Astrocyte of the hippocampus (primary cell): ENCODE measurements around the gene LAMP1.
A peak's percentile ranks its signal among the peaks of the same experiment; 100 is the strongest.
"Not testable (repeated sequence)": the region's sequence is repeated elsewhere in the genome, so short reads cannot be mapped to it uniquely, and the experiment has no call there.

Experiments used
- DNase-seq: peaks from one replicate; pipeline ENCODE4 v3.0.0; 2011; ENCODE audit warnings: low read depth, low spot score

LAMP1 gene

DNA sequence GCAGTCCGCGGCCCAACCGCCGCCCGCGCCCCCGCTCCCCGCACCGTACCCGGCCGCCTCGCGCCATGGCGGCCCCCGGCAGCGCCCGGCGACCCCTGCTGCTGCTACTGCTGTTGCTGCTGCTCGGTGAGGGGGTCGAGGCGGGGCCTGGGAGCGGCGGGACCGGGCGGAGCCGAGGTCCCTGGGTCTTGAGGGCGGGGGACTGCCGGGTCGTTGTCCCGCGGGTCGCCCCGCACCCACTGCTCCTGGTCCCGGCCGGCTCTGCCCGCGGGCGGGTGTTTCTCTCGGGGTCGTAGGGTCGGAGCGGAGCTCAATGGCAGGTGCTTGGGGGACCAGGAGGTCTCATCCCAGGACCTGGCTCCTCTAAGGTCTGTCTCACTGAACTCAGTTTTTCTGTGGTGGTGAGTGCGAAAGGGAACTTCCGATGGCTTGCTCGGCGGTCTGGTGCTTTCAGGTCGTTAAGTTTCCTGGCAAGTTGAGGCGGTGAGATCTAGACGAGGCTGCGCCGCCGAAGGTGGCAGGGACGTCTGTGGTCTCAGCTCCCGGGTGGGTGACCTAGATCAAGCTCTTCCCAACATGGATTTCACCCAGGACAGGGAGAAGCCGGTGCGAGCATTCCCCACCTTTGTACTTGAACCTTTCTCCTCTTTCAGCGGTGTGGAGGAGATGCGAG, 467 bp downstream of the LAMP1 start:
- peak; percentile 44 for DNase-seq

DNA sequence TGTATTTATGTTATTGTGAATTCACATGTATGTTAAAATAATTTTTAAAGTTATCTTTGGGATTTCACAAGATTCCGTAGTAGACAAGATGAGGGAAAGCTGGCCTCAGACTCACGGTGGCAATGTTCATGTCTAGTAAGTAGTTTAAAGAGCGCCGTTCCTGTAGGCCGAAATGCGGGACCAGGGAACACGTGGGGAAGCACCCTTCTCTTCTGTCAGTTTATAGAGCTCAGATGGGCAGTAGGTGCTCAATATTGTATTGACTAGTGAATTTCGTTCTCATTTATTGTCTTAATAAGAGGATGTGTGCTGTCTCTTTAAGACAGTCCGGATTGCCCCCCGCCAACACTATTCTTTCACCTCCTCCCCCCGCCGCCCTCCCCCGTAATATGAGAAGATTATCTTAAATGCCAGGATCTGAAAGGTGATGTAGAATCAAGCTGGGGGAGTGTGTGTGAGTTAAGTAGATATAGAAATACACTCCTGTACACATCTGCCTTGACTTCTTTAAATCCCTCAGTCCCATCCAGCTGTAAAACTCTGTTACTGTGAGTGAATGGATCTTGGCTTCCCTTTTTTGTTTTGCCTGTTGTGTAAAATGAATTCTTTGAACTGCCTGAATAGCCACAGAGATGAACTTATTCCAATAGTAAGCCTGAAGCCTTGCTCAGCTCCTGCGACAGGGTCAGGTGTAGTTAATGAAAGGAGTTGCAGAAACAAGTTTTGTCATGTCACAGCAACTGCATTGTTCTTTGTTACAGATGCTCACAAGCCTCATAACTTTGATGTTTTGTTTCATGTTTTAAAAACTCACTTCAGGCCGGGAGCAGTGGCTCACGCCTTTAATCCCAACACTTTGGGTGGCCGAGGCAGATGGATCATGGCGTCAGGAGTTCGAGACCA, 1.3 kb downstream of the LAMP1 start:
- peak; percentile 21 for DNase-seq

DNA sequence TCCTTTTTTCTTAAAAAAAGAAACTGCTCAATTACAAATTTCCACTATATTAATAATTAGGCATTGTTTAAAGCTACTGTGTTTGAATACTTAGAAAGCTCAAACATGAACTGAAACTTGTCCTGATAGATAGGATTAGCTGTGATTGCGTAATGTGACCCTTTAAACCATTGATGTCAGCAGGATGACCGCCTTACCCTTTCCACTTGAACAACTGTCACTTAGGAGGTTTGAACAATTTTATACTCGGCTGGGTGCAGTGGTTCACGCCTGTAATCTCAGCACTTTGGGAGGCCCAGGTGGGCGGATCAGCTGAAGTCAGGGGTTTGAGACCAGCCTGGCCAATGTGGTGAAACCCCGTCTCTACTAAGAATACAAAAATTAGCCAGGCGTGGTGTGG, 2.9 kb downstream of the LAMP1 start:
- no peak for DNase-seq

DNA sequence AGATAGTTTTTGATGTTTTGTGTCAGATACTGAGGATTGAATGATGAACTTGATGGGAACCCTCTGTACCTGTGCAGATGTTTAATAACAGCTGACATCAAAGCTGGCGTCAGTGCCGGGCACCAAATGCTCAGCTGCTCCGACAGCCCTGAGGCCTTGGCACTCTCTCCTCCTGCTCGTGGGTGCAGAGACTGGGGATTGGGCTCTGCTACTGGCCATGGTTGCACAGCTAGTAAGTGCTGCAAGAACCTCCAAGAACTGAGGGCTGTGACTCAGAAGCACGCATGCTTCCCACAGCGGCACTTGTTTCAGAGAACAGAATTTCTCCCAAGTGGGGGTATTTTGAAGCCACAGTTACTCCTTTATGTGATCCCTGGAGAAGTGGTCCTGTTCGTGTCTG, 5.9 kb downstream of the LAMP1 start:
- no peak for DNase-seq

DNA sequence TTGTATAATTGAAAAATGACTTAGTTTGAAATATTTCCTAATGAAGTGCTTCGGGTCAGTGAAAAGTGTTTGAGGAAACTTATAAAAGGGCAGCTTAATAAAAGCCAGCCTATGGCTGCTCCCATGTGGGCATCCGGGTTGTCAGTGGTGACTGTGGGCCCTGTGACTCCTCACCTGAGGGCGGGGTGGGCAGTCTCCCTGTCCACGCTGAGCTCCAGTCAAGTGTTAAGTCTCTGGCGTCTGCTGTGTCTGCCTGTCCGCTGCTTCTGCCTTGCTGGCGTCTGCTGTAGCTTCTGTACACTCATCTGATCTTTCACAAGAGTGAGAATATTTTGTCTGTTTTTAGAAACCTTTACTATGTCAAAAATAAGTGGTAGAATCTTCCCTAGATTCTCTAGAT, 7.1 kb downstream of the LAMP1 start:
- no peak for DNase-seq

DNA sequence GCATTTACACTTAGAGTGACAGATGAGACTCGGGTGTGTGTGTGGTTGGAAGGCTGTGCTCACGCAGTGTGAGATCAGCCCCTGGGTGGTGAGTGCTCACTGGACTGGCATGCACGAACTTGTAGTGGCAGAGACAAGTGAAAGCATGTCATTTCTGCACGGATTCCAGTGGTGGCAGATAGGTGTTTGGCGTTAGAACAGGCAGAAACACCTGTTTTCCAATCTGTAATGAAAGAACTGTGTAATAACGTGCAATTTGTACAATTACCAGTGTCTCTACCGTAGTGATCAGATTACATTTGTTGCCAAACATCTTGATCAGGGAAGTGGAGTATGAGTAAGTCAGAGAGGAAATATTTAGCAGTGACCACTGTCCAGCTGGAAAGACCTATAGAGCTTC, 8.2 kb downstream of the LAMP1 start:
- DNase-seq = peak; percentile 82

DNA sequence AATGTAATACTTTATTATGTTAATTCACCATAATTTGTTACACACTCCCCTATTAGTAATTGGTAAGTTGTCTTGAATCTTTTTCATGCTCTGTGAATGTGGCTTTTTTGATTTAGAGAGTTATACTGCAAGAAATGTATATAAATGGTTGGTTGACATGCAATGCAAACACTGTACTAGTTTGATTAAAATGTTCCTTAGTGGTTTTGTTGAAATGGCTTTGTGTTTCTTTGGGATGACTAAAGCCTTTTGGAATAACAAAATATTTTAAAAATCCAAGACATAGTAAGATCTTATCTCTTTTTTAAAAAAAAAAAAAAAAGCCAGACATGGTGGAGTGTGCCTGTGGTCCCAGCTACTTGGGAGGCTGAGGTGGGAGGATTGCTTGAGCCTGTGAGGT, 10.5 kb downstream of the LAMP1 start:
- DNase-seq = no peak

DNA sequence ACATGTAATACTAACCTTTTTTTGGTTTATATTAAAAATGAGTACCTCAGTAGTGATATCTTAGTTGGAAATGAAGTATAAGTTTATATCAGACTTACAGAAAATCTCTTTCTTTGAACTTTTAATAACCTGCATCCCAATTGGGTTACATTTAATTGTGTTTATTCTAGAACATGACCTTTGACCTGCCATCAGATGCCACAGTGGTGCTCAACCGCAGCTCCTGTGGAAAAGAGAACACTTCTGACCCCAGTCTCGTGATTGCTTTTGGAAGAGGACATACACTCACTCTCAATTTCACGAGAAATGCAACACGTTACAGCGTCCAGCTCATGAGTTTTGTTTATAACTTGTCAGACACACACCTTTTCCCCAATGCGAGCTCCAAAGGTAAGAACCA, 12.4 kb downstream of the LAMP1 start:
- DNase-seq = no peak

DNA sequence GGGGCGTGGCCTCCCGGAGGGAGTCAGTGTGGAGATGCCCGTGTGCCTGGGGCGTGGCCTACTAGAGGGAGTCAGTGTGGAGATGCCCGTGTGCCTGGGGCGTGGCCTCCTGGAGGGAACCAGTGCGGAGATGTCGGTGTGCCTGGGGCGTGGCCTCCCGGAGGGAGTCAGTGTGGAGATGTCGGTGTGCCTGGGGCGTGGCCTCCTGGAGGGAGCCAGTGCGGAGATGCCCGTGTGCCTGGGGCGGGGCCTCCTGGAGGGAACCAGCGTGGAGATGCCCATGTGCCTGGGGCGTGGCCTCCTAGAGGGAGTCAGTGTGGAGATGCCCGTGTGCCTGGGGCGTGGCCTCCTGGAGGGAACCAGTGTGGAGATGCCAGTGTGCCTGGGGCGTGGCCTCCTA, 17.1 kb downstream of the LAMP1 start:
- not testable (repeated sequence) for DNase-seq

DNA sequence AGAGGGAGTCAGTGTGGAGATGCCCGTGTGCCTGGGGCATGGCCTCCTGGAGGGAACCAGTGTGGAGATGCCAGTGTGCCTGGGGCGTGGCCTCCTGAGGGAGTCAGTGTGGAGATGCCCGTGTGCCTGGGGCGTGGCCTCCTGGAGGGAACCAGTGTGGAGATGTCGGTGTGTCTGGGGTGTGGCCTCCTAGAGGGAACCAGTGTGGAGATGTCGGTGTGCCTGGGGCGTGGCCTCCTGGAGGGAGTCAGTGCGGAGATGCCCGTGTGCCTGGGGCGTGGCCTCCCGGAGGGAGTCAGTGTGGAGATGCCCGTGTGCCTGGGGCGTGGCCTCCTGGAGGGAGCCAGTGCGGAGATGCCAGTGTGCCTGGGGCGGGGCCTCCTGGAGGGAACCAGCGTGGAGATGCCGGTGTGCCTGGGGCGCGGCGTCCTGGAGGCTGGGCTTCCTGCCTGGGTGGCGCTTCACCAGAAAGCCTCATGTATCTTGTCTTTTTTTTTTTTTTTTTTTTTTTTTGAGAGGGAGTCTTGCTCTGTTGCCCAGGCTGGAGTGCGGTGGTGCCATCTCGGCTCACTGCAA, 17.9 kb downstream of the LAMP1 start:
- not testable (repeated sequence) for DNase-seq

DNA sequence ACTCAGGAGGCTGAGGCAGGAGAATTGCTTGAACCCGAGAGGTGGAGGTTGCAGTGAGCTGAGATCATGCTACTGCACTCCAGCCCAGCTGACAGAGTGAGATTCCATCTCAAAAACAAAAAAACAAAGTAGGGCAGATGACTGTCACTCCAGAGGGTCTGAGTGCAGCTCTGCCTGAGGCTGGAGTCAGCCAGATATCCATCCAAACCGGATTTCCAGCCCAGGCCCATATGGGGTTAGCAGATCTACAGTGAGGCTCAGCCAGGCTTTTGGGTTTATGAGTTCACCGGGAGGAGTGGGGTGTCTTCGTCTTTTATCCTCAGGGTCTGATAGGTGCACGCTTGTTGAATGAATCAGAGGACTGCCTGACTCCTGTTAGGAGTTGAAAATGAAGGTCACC, 19.0 kb downstream of the LAMP1 start:
- DNase-seq = no peak

DNA sequence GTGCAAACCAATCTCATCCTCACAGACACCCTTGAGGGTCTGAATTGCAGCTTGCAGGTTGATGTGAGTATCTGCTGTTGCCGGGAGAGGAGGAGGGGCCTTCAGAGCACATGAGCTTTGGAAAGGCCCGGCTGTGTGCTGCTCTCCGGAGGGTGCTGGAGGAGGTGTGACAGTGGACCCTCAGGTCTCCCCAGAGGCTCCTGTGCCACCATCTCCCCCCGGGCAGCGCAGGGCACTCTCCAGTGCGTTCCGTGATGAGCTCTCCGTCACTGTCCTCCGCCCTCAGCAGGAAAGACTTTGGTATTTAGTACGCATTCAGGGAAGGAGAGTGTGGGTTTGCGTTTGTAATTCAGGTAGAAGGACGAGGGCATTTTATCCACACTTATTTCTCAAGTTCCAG, 20.0 kb downstream of the LAMP1 start:
- DNase-seq = no peak

DNA sequence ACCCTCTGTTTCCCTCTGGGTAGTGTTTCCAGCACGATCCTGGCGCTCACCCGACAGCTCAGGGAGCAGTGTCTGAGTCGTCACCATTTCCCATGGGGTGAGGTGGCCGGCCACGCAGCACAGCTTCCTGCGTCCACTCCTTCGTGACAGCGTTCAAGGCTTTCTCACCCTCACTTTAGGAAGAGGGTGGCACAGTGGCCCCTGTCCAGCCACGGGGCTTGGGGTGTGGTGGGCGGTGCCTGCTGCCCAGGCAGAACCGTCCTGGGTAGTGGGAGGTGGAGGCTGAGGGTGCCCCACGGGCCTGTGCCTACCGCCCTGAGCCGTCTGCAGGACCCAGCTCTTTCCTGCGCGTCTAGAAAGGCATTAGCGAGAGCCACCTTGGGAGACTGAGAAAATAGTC, 21.9 kb downstream of the LAMP1 start:
- no peak for DNase-seq

DNA sequence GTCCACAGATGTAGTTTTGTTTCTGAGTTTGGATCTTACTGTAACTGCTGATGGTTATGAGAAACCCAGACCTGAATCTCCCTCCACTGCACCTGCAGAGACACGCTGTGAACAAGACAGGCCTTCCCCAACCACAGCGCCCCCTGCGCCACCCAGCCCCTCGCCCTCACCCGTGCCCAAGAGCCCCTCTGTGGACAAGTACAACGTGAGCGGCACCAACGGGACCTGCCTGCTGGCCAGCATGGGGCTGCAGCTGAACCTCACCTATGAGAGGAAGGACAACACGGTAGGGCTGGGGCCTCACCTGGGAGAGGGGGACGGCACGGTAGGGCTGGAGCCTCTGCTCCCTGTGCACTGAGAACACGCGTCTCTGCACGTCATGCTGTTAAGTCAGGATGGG, 22.3 kb downstream of the LAMP1 start:
- no peak for DNase-seq

DNA sequence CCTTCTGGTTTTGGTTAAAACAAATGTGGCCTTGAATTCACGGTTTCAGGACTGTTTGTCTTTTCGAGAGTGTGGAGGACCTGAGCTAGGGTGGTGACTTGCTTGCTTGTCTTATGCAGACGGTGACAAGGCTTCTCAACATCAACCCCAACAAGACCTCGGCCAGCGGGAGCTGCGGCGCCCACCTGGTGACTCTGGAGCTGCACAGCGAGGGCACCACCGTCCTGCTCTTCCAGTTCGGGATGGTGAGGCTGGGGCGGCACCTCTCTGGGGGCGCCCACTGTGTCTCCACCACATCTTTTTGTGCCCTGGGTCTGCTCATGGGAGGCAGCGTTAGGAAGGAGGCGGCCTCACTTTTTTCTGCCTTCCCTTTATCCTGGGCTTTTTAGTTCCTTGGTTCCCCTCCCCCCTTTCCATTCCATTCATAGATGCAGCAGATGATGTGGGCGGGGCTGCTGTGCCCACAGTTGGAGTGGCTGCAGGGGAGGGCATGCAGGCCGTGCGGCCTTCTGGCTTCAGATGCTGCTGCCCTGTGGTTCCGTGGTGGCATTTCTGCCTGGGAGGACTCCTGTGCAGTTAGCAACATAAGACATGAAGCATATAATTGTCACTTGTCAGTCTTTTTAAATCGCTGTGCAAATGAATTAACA, 23.3 kb downstream of the LAMP1 start:
- DNase-seq = peak; percentile 20

DNA sequence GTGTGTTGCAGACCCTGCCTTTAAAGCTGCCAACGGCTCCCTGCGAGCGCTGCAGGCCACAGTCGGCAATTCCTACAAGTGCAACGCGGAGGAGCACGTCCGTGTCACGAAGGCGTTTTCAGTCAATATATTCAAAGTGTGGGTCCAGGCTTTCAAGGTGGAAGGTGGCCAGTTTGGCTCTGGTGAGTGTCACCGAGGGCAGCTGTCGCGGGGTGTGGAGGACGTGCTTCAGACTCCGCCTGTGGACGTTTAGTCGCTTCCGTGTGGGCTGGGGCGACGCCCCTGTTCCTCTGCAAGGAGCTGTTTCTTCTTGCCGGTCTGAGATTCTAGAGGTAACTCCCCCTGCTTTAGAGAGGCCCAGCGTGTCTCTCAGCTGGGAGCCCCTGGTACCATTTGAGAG, 24.5 kb downstream of the LAMP1 start:
- no peak for DNase-seq

DNA sequence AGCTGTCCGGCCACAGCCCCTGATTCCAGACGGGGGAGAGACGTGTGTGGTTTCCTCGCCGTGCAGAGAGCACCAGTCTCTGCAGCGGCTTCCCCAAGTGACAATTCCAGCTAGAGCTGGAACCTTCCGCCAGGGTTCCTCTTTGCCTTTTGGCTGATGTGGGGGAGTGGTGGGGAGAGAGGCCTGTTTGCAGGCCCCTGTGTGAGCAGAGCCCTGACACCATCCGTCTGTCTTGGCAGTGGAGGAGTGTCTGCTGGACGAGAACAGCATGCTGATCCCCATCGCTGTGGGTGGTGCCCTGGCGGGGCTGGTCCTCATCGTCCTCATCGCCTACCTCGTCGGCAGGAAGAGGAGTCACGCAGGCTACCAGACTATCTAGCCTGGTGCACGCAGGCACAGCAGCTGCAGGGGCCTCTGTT, 25.0 kb downstream of the LAMP1 start:
- no peak for DNase-seq

DNA sequence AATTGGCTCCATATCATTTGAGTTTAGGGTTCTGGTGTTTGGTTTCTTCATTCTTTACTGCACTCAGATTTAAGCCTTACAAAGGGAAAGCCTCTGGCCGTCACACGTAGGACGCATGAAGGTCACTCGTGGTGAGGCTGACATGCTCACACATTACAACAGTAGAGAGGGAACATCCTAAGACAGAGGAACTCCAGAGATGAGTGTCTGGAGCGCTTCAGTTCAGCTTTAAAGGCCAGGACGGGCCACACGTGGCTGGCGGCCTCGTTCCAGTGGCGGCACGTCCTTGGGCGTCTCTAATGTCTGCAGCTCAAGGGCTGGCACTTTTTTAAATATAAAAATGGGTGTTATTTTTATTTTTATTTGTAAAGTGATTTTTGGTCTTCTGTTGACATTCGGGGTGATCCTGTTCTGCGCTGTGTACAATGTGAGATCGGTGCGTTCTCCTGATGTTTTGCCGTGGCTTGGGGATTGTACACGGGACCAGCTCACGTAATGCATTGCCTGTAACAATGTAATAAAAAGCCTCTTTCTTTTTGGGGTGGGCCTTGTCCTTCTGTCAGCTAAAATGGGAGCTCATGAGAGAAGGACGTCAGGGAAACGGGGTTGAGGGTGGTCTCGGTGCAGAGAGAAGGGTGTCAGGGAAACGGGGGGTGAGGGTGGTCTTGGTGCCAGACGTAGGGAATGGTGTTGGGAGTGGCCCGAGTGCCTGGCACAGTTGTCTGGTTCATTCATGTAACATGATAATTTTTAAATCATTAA, 26.0 kb downstream of the LAMP1 start:
- DNase-seq = no peak

DNA sequence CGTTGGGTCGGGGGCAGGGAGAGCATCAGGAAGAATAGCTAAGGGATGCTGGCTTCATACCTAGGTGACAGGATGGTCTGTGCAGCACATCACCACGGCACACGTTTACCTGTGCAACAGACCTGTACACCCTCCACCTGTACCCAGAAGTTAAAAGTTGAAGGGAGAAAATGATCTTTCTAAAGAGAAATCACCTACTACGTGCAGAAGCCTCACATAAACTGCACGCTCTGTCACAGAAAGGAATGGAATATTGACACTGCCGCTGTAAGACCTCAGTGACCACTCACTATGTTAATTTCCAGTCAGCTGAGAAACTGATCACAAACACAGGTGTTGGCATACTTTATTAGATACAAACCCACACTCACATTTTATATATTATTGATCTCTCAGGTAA, 26.8 kb downstream of the LAMP1 start:
- no peak for DNase-seq

DNA sequence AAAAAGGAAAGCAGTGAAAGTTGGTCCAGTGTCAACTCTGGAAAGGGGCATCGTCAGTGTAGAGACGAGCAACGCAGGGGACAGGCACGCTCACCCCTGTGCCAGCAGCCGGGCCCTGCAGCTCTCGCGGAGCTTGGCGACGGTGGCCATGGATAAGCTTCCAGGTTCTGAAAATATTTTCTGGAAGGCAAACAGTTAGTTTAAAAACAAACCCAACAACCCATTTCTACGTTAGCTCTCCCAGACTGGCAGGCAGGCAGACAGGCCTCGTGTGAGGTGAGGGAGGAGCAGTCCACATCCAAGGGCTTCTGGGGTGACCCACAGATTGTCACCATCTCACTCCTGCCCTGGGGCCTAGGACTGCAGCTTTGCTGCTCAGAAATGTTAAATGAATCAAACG, 27.4 kb downstream of the LAMP1 start:
- no peak for DNase-seq

DNA sequence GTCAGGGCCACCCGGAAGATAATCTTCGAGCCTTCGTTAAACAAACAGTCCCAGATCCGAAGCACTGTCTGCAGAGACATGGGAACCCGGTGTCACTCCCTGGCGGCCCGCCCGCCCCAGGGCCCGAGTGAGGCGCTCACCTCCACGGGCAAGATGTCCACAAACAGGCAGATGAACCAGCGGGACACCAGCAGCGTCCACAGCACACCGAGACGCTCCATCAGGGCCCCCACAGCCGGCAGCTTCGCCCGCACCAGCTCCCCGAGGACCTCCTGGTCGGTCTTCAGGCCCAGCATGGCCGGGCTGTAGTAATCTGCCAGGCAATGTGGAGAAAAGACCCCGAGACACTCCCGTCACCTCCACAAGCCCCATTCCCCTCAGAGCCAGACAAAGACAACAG, 28.7 kb downstream of the LAMP1 start:
- DNase-seq = no peak

DNA sequence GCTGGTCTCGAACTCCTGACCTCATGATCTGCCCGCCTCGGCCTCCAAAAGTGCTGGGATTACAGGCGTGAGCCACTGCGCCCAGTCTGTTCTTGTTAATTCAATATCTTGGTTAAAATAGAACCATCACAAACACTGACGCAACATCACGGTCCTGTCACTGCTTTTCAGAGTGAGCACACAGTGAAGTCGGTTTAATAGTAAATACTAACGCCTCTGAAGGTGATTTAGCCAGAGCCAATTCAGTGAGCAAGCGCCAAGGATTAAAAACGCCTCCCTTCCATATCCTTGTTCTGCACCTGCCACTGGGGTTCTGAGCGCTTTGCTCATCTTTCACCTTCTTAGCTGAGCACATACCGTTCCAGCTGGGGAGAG, 30.3 kb downstream of the LAMP1 start:
- no peak for DNase-seq
